PC-9 (cell line): Measurements from ENCODE around the gene CNTNAP1. TPM values are rescaled to one million over a fixed set of nuclear protein-coding genes. Genes with fewer than 3 reads are reported as not detected.

Source experiments
- Bru-seq: library from RNA; stranded (reverse); fragments of 400-500 nt; gene quantifications from one replicate; lab custom pipeline; 2021; lab: Mats Ljungman, UMichigan
- BruChase-seq, 2 experiments: library from RNA; stranded (reverse); fragments of 400-500 nt; gene quantifications; one replicate each; lab custom pipeline; 2021; lab: Mats Ljungman, UMichigan
- BruUV-seq: library from RNA; stranded (reverse); fragments of 400-500 nt; replicated peaks from 2 replicates; lab custom pipeline; 2021; lab: Mats Ljungman, UMichigan
- CTCF ChIA-PET: fragments of 300-600 bp; sonication (Branson Sonifier 250); formaldehyde crosslinking; loops from one replicate; lab custom pipeline; 2022; ENCODE audit warnings: antibody characterized with exemption; lab: Charles Lee
- POLR2A ChIA-PET: fragments of 300-600 bp; sonication (Branson Sonifier 250); formaldehyde crosslinking; loops from one replicate; lab custom pipeline; 2022; ENCODE audit warnings: antibody characterized with exemption; ENCODE audit not compliant: unreplicated experiment; lab: Charles Lee
- DNase-seq, 2 experiments: peaks; one replicate each; pipeline versions ENCODE4 v3.0.0 to v3.0.0-alpha.2; 2015 to 2022; ENCODE audit warnings: mixed read lengths in 1 of 2
- H2AFZ ChIP-seq: fragments of 200-600 bp; sonication (generic); 2 replicates; pipeline ENCODE4 v1.8.1; 2017; ENCODE audit warnings: antibody characterized with exemption
- H3F3A ChIP-seq: fragments of 200-600 bp; sonication (generic); 2 replicates; pipeline ENCODE4 v1.8.1; 2017; ENCODE audit warnings: antibody characterized with exemption, mild to moderate bottlenecking, low read depth; ENCODE audit not compliant: insufficient read depth
- H3K27ac ChIP-seq: fragments of 200-600 bp; sonication (generic); 2 replicates; pipeline ENCODE4 v1.6.1; 2016; ENCODE audit warnings: mixed run types
- H3K27me3 ChIP-seq: fragments of 200-600 bp; sonication (generic); 2 replicates; pipeline ENCODE4 v1.6.1; 2016; ENCODE audit warnings: low read depth, mixed run types; ENCODE audit not compliant: insufficient read depth
- H3K36me3 ChIP-seq: fragments of 200-600 bp; sonication (generic); 2 replicates; pipeline ENCODE4 v1.6.1; 2016; ENCODE audit warnings: low read depth, mixed run types
- H3K4me1 ChIP-seq: fragments of 200-600 bp; sonication (generic); replicated peaks from 2 replicates; pipeline ENCODE4 v1.6.1; 2016; ENCODE audit warnings: mixed run types; ENCODE audit not compliant: insufficient read depth
- H3K4me2 ChIP-seq: fragments of 200-600 bp; sonication (generic); 2 replicates; pipeline ENCODE4 v1.6.1; 2017; ENCODE audit warnings: mixed run types
- H3K4me3 ChIP-seq: fragments of 200-600 bp; sonication (generic); 2 replicates; pipeline ENCODE4 v1.6.1; 2016; ENCODE audit warnings: mixed run types
- H3K79me2 ChIP-seq: fragments of 200-600 bp; sonication (generic); 2 replicates; pipeline ENCODE4 v1.6.1; 2017; ENCODE audit warnings: low read depth, mixed run types
- H3K9me2 ChIP-seq: fragments of 200-600 bp; sonication (generic); 2 replicates; pipeline ENCODE4 v1.8.1; 2017; ENCODE audit warnings: mild to moderate bottlenecking; ENCODE audit not compliant: insufficient read depth
- H3K9me3 ChIP-seq: fragments of 200-600 bp; sonication (generic); 2 replicates; pipeline ENCODE4 v1.8.1; 2016; ENCODE audit warnings: low read depth; ENCODE audit not compliant: insufficient read depth
- H4K20me1 ChIP-seq: fragments of 200-600 bp; sonication (generic); 2 replicates; pipeline ENCODE4 v1.8.1; 2017; ENCODE audit not compliant: insufficient read depth
- CTCF ChIP-seq: fragments of 200-600 bp; sonication (generic); conservative IDR thresholded peaks from 2 replicates; pipeline ENCODE4 v1.6.1; 2017; ENCODE audit warnings: mixed run types, antibody characterized with exemption, mild to moderate bottlenecking, moderate library complexity
- EZH2 ChIP-seq: fragments of 200-600 bp; sonication (generic); IDR thresholded peaks from 2 replicates; pipeline ENCODE4 v1.8.0; 2017; ENCODE audit warnings: antibody characterized with exemption, low read depth
- intact Hi-C: fragments of 100-400 bp; cut with micrococcal nuclease; formaldehyde crosslinking; loops from one replicate; pipeline ENCODE4 v1.10.0; 2022; ENCODE audit not compliant: unreplicated experiment
- long read RNA-seq: library from polyadenylated mRNA; stranded (forward); transcript quantifications from one replicate; pipeline ENCODE4 v2.0.0, GENCODE V29; 2022
- total RNA-seq: library from RNA; stranded (reverse); gene quantifications from 2 replicates; pipeline ENCODE4 v1.2.3, GENCODE V29; 2021

CNTNAP1 gene
- total RNA-seq (1.4 and 1.8 TPM in 2 replicates), Bru-seq, nascent RNA (percentile 16 among the genes with signal in this experiment), BruChase-seq, experiment 1, labeled RNA remaining after a 2-hour chase (percentile 24 among the genes with signal in this experiment), BruChase-seq, experiment 2, labeled RNA remaining after a 6-hour chase (percentile 36 among the genes with signal in this experiment)
- long read RNA-seq: 0 reads

- peak within 1 kb of the TSS; percentile 55 for H3K4me3 ChIP-seq
- peaks cover 37% of the 10 kb centered on the region for H3K4me1 ChIP-seq
- ChIA-PET CTCF (no interaction called here), POLR2A (no interaction called here)
- H3K9me2 ChIP-seq: no peaks in the 10 kb centered on the region
- no TSS peak for BruUV-seq
- no peaks in the 10 kb centered on the region for H3K27me3 ChIP-seq
- no peaks in the 10 kb centered on the region for H3K79me2 ChIP-seq
- H3F3A ChIP-seq: peaks cover 41% of the 10 kb centered on the region
- no peak within 1 kb of the TSS for H3K27ac ChIP-seq
- H4K20me1 ChIP-seq: no peaks in the 10 kb centered on the region
- H2AFZ ChIP-seq: peak within 1 kb of the TSS; percentile 82
- no peaks in the 10 kb centered on the region for H3K9me3 ChIP-seq
- intact Hi-C loops: no loop called here
- H3K4me2 ChIP-seq: peak within 1 kb of the TSS; percentile 98
- DNase-seq: peak in 1 of 2 experiments; percentile 45
- H3K36me3 ChIP-seq: no peaks in the 10 kb centered on the region
- TF ChIP-seq EZH2: no peak
- no peak for TF ChIP-seq CTCF
Observed at GRCh38 chr17:42681976-42682721, at the start of gene CNTNAP1. TSS of gene CNTNAP1 (plus strand) at chr17:42682531. CDS start at chr17:42682830, 299 bp downstream.

GRCh38 chr17:42632949-42633444 is 49.3 kb upstream of the CNTNAP1 start:
- H3K4me1 ChIP-seq: no peaks in the 10 kb centered on the region
- ChIA-PET POLR2A (no interaction called here), CTCF (no interaction called here)
- H3K79me2 ChIP-seq: no peaks in the 10 kb centered on the region
- no peaks in the 10 kb centered on the region for H3K36me3 ChIP-seq
- no peak overlapping the region for H3K27ac ChIP-seq
- no peaks in the 10 kb centered on the region for H4K20me1 ChIP-seq
- intact Hi-C loops: no loop called here
- TF ChIP-seq EZH2 (no peak), CTCF (no peak)
- BruUV-seq: no TSS peak
- peaks cover 6% of the 10 kb centered on the region; the same call in 1 of the 2 replicates for H3F3A ChIP-seq
- H3K4me3 ChIP-seq: no peak overlapping the region
- peak overlapping the region; percentile 34; the same call in 1 of the 2 replicates for H2AFZ ChIP-seq
- no peaks in the 10 kb centered on the region for H3K9me3 ChIP-seq
- H3K4me2 ChIP-seq: no peak overlapping the region
- H3K27me3 ChIP-seq: no peaks in the 10 kb centered on the region
- no peak for DNase-seq
- H3K9me2 ChIP-seq: no peaks in the 10 kb centered on the region

GRCh38 chr17:42639525-42640113 is 42.7 kb upstream of the CNTNAP1 start:
- Histone ChIP-seq H2AFZ (no peak overlapping the region), H3K27me3 (no peaks in the 10 kb centered on the region), H3K36me3 (no peaks in the 10 kb centered on the region), H3K27ac (no peak overlapping the region), H3K9me2 (no peaks in the 10 kb centered on the region), H3K4me3 (no peak overlapping the region), H3K4me2 (no peak overlapping the region), H4K20me1 (no peaks in the 10 kb centered on the region), H3K9me3 (no peaks in the 10 kb centered on the region), H3K4me1 (no peaks in the 10 kb centered on the region), H3F3A (no peaks in the 10 kb centered on the region), H3K79me2 (no peaks in the 10 kb centered on the region)
- no TSS peak for BruUV-seq
- no peak for DNase-seq
- intact Hi-C loops: no loop called here
- POLR2A ChIA-PET: no interaction called here
- no peak for TF ChIP-seq EZH2
- no peak for TF ChIP-seq CTCF
- CTCF ChIA-PET: no interaction called here
